ENCODE measurements around the gene STXBP3.

STXBP3 gene

GRCh38 chr1:108845446-108845845, 99.0 kb downstream of the STXBP3 start:
- no peak for DNase-seq (ENCODE audit: low read depth)

DNA sequence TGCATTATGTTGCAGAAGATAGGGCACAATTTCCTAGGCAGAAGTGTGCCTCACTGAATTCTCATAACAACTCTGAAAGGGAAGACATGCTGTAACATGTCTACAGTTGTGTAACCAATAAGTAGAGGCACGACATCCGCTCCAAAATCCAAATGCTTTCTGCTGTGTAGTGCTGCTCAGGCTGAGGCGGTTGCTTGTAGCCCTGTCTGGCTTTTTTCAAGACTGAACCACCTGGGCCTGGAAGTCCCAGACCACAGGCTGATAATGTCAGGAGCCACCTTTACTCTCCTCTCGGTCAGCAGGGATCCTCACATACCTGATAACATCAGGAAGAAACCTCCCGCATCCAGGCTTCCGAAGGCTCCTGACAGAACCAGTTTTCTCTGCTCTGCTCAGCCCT, 99.5 kb downstream of the STXBP3 start:
- no peak for DNase-seq (ENCODE audit: low read depth)

DNA sequence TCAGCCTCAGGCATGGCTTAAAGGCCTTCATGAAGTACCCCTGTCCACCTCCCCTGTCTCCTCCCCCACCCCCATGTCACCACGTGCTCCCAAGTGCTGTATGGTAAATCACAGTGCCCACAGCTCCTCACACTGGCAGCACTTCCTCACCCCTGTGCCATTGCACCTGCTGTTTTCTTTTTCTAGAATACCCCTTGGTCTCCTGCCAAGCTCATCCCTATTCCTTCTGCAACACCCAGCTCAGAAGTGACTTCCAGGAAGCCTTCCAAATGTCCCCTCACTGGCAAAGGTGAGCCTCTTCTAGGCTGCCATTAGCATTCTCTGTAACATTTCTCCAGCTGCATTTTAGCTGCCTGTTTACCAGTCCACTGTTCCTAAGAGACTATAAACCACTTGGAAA, 101.0 kb downstream of the STXBP3 start:
- DNase-seq (ENCODE audit: low read depth): no peak

- no peak for DNase-seq (ENCODE audit: low read depth)
These were observed 102.3 kb downstream of the STXBP3 start for GRCh38 chr1:108848806-108849205.

DNA sequence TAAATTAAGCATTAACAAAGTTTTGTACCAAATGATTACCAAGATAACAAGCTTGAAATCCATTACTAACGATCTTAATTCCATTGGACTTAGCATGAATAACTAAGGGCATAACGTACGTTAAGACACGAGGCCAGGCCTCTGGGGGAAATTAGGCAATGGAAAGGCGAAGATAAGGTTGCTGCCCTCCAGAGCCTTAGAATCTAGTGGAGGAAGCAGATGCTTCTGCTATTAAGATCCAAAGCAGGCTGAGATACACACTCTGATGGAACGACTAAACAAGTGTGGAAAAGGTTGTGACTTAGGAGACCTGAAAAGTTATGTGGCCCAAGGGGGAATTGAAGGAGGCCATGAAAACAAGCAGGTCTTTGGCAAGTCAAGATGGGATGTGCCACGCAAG, 104.5 kb downstream of the STXBP3 start:
- DNase-seq (ENCODE audit: low read depth): no peak

GRCh38 chr1:108851567-108851966, 105.1 kb downstream of the STXBP3 start:
- DNase-seq (ENCODE audit: low read depth): no peak

DNA sequence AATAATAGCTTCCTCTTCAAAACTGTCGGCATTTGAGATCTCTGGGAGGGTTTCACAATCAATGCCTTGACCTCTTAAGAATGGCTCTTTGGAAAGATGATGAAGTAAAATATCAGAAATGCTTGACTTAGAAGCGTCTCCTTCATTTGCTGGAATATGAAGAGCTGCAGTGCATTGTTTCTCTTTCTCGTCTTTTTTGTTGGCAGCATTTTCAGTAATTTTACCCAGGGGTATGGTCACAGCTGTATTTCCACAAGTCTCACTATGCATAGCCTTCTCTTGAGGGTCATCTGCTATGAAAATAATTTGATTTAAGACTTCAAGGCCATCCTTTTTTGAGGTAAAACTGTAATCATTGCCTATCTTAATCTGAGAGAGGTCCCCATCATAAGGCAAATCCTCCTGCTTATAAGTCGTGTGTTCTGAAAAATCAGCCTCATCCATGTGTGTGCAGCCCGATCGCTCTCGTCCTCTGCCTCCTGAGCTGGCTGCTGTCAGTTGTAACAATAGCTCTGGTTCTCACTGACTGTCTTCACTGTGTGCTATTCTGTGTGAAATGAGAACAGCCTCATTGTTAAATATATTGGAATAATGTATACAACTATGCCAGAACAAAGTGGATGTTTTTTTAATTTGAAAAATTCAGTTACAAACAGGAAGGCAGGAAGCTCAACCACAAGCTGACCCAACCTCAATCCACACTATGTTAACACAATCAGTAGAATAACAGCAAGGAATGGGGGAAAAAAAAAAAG, 105.9 kb downstream of the STXBP3 start:
- DNase-seq (ENCODE audit: low read depth): no peak

DNA sequence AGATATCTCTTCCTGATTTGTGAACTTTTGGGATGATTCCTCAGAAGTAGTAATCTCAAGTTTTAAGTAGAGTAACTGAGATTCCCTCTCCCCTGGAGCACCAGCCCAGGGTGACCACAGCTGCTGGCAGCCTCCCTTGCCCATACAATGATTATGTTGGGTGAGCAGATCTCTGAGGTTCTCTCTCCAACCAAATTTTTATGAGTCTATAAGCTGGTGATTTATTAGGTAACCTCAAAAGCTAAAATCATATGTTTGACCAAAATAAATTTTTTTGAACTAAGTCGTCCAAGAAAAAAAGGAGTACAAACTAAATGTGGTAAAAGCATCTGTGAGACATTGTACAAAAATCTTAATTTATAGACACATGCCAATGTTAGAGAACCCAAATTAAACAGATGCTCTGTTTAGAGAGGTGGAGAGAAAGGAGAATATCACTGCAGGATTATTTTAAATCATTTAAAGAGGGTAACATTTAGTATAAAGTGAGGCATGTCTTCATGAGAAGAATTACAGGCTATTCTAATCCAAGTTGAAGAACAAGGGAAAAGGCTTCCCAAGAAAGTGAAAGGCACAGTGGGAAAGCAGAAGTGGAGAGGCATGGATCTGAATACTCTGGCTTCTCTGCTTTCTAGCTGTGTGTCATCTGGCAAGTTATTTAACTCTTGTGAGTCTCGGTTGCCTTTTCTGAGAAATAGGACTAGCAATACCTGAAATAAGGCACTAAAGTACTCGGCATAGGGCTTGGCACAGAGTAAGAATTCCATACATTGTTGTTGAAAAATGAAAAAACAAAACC, 107.9 kb downstream of the STXBP3 start:
- DNase-seq (ENCODE audit: low read depth): no peak

DNA sequence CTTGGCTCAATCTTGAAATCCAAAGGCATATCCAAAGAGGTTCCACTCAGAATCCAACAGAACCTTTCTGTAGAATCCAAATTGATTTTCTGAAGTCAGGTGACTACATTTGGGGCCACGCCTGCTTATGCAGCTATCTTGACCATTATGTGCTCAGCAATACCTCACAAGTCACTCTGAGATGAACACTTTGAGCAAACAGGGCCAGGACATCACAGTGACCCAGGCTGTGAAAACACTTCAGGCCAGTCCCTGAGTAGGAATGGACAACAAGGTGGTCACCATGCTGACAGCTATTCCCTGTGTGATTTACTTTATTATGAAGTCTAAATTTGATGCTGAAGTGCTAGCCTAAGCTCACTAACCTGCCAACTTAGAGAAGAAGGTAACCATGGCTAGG, 110.5 kb downstream of the STXBP3 start, which contains the start of gene AKNAD1:
TSS of gene AKNAD1 (minus strand) at position 101 of the 400 bp plus-strand sequence. CDS start 4,430 bp downstream, outside the sequence.
- DNase-seq (ENCODE audit: low read depth): no peak

GRCh38 chr1:108858230-108858950, 111.9 kb downstream of the STXBP3 start:
- DNase-seq (ENCODE audit: low read depth): no peak

Data from stimulated activated CD8-positive, alpha-beta memory T cell treated with anti-CD3 and anti-CD28 coated beads, Interleukin-15, amount 100 ng/mL, for 24 hours (primary cell).